HS-5 (cell line): ENCODE measurements around the gene LHFPL5.

Experiments used
- DNase-seq: peaks from one replicate; pipeline ENCODE4 v3.0.0-alpha.2; 2012; ENCODE audit warnings: low read depth

Gene LHFPL5

GRCh38 chr6:35794536-35795452 lies 10.4 kb upstream of the LHFPL5 start:
- no peak for DNase-seq

- no peak for DNase-seq
Observed at GRCh38 chr6:35795453-35796071, 9.6 kb upstream of the LHFPL5 start.

- DNase-seq: no peak
Observed at GRCh38 chr6:35796236-35796635, 8.9 kb upstream of the LHFPL5 start.

- no peak for DNase-seq
Observed at GRCh38 chr6:35797837-35798526, 7.2 kb upstream of the LHFPL5 start.

- DNase-seq: no peak
Observed at GRCh38 chr6:35798706-35799105, 6.4 kb upstream of the LHFPL5 start.

- DNase-seq: no peak
Observed at GRCh38 chr6:35801148-35801547, 4.0 kb upstream of the LHFPL5 start.

- no peak for DNase-seq
Observed at GRCh38 chr6:35808688-35809087, 3.5 kb downstream of the LHFPL5 start.

GRCh38 chr6:35809809-35810208 lies 4.7 kb downstream of the LHFPL5 start:
- DNase-seq: no peak

GRCh38 chr6:35810971-35811698 lies 6.0 kb downstream of the LHFPL5 start:
- DNase-seq: peak; percentile 24

- DNase-seq: no peak
Observed at GRCh38 chr6:35811699-35811995, 6.5 kb downstream of the LHFPL5 start.

- no peak for DNase-seq
Observed at GRCh38 chr6:35817515-35817914, 12.4 kb downstream of the LHFPL5 start.

- DNase-seq: no peak
Observed at GRCh38 chr6:35823601-35824000, 18.4 kb downstream of the LHFPL5 start.

GRCh38 chr6:35824552-35825192 lies 19.5 kb downstream of the LHFPL5 start:
- DNase-seq: no peak

- DNase-seq: no peak
Observed at GRCh38 chr6:35829306-35829705, 24.2 kb downstream of the LHFPL5 start.

GRCh38 chr6:35831257-35832007 lies 26.3 kb downstream of the LHFPL5 start:
- no peak for DNase-seq

GRCh38 chr6:35833536-35833935 lies 28.4 kb downstream of the LHFPL5 start:
- peak; percentile 14 for DNase-seq

- no peak for DNase-seq
Observed at GRCh38 chr6:35839019-35839418, 33.9 kb downstream of the LHFPL5 start.

GRCh38 chr6:35842381-35842780 lies 37.2 kb downstream of the LHFPL5 start:
- DNase-seq: no peak

- no peak for DNase-seq
Observed at GRCh38 chr6:35844290-35844689, 39.1 kb downstream of the LHFPL5 start.

GRCh38 chr6:35850208-35850607 lies 45.1 kb downstream of the LHFPL5 start:
- no peak for DNase-seq

GRCh38 chr6:35852994-35853393 lies 47.8 kb downstream of the LHFPL5 start:
- no peak for DNase-seq
